IMR-90 (cell line): ENCODE measurements around the gene CPD. TPM values are rescaled to one million over a fixed set of nuclear protein-coding genes. Genes with fewer than 3 reads are reported as not detected.

Experiments
- ATAC-seq: fragments of 200-7000 bp; cut with Tn5 transposase; 2 replicates; pipeline ENCODE4 v1.9.1; 2020; ENCODE audit warnings: low read depth, mild to moderate bottlenecking, moderate library complexity
- BruUV-seq: library from RNA; stranded (reverse); fragments of 400-500 nt; replicated peaks from 2 replicates; lab custom pipeline; 2021; lab: Mats Ljungman, UMichigan
- CTCF ChIA-PET: fragments of 300-600 bp; formaldehyde crosslinking; extraction: SDS; loops from one replicate; lab custom pipeline; 2021; ENCODE audit warnings: antibody characterized with exemption; lab: Yijun Ruan, JAX
- POLR2A ChIA-PET: fragments of 300-600 bp; sonication (Branson Sonifier 250); formaldehyde crosslinking; loops from one replicate; lab custom pipeline; 2022; ENCODE audit warnings: antibody characterized with exemption; ENCODE audit not compliant: unreplicated experiment; lab: Charles Lee
- DNase-seq: peaks from one replicate; pipeline ENCODE4 v3.0.0; 2013
- H2AFZ ChIP-seq: replicated peaks from 2 replicates; pipeline ENCODE3; 2013; ENCODE audit warnings: low read length, mild to moderate bottlenecking; ENCODE audit not compliant: poor library complexity
- H2AK5ac ChIP-seq: 2 replicates; pipeline ENCODE4 v1.6.1; 2013; ENCODE audit warnings: low read depth, low read length, inconsistent platforms
- H2AK9ac ChIP-seq: replicated peaks from 2 replicates; pipeline ENCODE3; 2013; ENCODE audit warnings: mild to moderate bottlenecking, low read depth, low read length, moderate library complexity; ENCODE audit not compliant: poor library complexity
- H2BK120ac ChIP-seq: 2 replicates; pipeline ENCODE4 v1.6.1; 2013; ENCODE audit warnings: low read depth, low read length, inconsistent platforms
- H2BK15ac ChIP-seq: 3 replicates; pipeline ENCODE4 v1.6.1; 2013; ENCODE audit warnings: low read depth, low read length, inconsistent platforms
- H2BK20ac ChIP-seq: 2 replicates; pipeline ENCODE4 v1.6.1; 2013; ENCODE audit warnings: low read depth, mild to moderate bottlenecking, inconsistent platforms, low read length, moderate library complexity
- H2BK5ac ChIP-seq: 2 replicates; pipeline ENCODE4 v1.6.1; 2013; ENCODE audit warnings: mild to moderate bottlenecking, low read depth, low read length, inconsistent platforms; ENCODE audit not compliant: poor library complexity, severe bottlenecking
- H3K14ac ChIP-seq: replicated peaks from 2 replicates; pipeline ENCODE4 v1.6.1; 2013; ENCODE audit warnings: low read depth, low read length, inconsistent platforms
- H3K18ac ChIP-seq: 2 replicates; pipeline ENCODE4 v1.6.1; 2013; ENCODE audit warnings: low read depth, low read length, control low read depth
- H3K23ac ChIP-seq: 2 replicates; pipeline ENCODE4 v1.6.1; 2013; ENCODE audit warnings: low read depth, low read length, inconsistent platforms
- H3K27ac ChIP-seq: 2 replicates; pipeline ENCODE4 v1.5.1; 2013; ENCODE audit warnings: mild to moderate bottlenecking, control low read depth, low read length; ENCODE audit not compliant: insufficient read depth
- H3K27me3 ChIP-seq: 2 replicates; pipeline ENCODE4 v1.6.1; 2013; ENCODE audit warnings: low read length; ENCODE audit not compliant: control insufficient read depth, insufficient read depth
- H3K36me3 ChIP-seq: 2 replicates; pipeline ENCODE4 v1.6.1; 2013; ENCODE audit warnings: low read length, mixed read lengths; ENCODE audit not compliant: control insufficient read depth, insufficient read depth
- H3K4ac ChIP-seq: 2 replicates; pipeline ENCODE4 v1.6.1; 2013; ENCODE audit warnings: low read depth, low read length, inconsistent platforms
- H3K4me1 ChIP-seq: 2 replicates; pipeline ENCODE4 v1.6.1; 2013; ENCODE audit warnings: low read length, mixed read lengths; ENCODE audit not compliant: control insufficient read depth, insufficient read depth
- H3K4me2 ChIP-seq: 2 replicates; pipeline ENCODE4 v1.6.1; 2013; ENCODE audit warnings: low read depth, mild to moderate bottlenecking, control low read depth, low read length, moderate library complexity
- H3K4me3 ChIP-seq: 2 replicates; pipeline ENCODE4 v1.5.1; 2013; ENCODE audit warnings: low read depth, mild to moderate bottlenecking, control low read depth, low read length, moderate library complexity; ENCODE audit not compliant: insufficient read depth
- H3K56ac ChIP-seq: 2 replicates; pipeline ENCODE4 v1.6.1; 2013; ENCODE audit warnings: low read length, inconsistent platforms; ENCODE audit not compliant: insufficient read depth; ENCODE audit errors: extremely low read depth
- H3K79me1 ChIP-seq, 2 experiments: 2 replicates each; pipeline ENCODE4 v1.6.1; 2013; ENCODE audit warnings: low read length in 2 of 2, inconsistent platforms in 1 of 2, low read depth in 1 of 2
- H3K9ac ChIP-seq: 2 replicates; pipeline ENCODE4 v1.6.1; 2013; ENCODE audit warnings: low read depth, low read length, control low read depth
- H3K9me1 ChIP-seq: 2 replicates; pipeline ENCODE4 v1.6.1; 2013; ENCODE audit warnings: low read length, inconsistent platforms; ENCODE audit not compliant: insufficient read depth
- H3K9me3 ChIP-seq: 2 replicates; pipeline ENCODE4 v1.6.1; 2013; ENCODE audit warnings: low read length; ENCODE audit not compliant: control insufficient read depth, insufficient read depth
- H4K20me1 ChIP-seq: 2 replicates; pipeline ENCODE4 v1.6.1; 2013; ENCODE audit warnings: low read length, inconsistent platforms; ENCODE audit not compliant: insufficient read depth
- H4K5ac ChIP-seq: 2 replicates; pipeline ENCODE4 v1.6.1; 2013; ENCODE audit warnings: mild to moderate bottlenecking, low read depth, low read length, control low read depth
- H4K8ac ChIP-seq, 2 experiments: 2 replicates each; pipeline ENCODE4 v1.6.1; 2013; ENCODE audit warnings: low read depth in 2 of 2, low read length in 2 of 2, control low read depth in 1 of 2, inconsistent platforms in 1 of 2
- H4K91ac ChIP-seq: 2 replicates; pipeline ENCODE4 v1.6.1; 2013; ENCODE audit warnings: low read depth, low read length, inconsistent platforms; ENCODE audit not compliant: insufficient read depth
- CEBPB ChIP-seq: IDR thresholded peaks from 2 replicates; pipeline ENCODE4 v1.6.1; 2012; ENCODE audit warnings: low read depth, low read length, improper control_type of control experiment
- CHD1 ChIP-seq: IDR thresholded peaks from 2 replicates; pipeline ENCODE4 v1.6.1; 2012; ENCODE audit warnings: low read depth, low read length, improper control_type of control experiment
- CTCF ChIP-seq: conservative IDR thresholded peaks from 2 replicates; pipeline ENCODE4 v1.5.1; 2012; ENCODE audit warnings: mild to moderate bottlenecking, low read depth, low read length, improper control_type of control experiment
- MAFK ChIP-seq: IDR thresholded peaks from 2 replicates; pipeline ENCODE4 v1.6.1; 2012; ENCODE audit warnings: low read depth, low read length, improper control_type of control experiment
- MAZ ChIP-seq: IDR thresholded peaks from 2 replicates; pipeline ENCODE4 v1.6.1; 2012; ENCODE audit warnings: low read depth, mild to moderate bottlenecking, low read length, improper control_type of control experiment, moderate library complexity, borderline replicate concordance
- MXI1 ChIP-seq: IDR thresholded peaks from 2 replicates; pipeline ENCODE4 v1.6.1; 2012; ENCODE audit warnings: low read depth, mild to moderate bottlenecking, low read length, moderate library complexity, borderline replicate concordance
- NFE2L2 ChIP-seq: fragments of 150-350 bp; IDR thresholded peaks from 2 replicates; pipeline ENCODE4 v1.6.1; 2016; ENCODE audit warnings: low read depth, mild to moderate bottlenecking, low read length
- POLR2A ChIP-seq: IDR thresholded peaks from 2 replicates; pipeline ENCODE4 v1.6.1; 2012; ENCODE audit warnings: mild to moderate bottlenecking, low read depth, low read length
- RAD21 ChIP-seq: IDR thresholded peaks from 2 replicates; pipeline ENCODE4 v1.6.1; 2012; ENCODE audit warnings: low read length, improper control_type of control experiment
- RCOR1 ChIP-seq: IDR thresholded peaks from 2 replicates; pipeline ENCODE4 v1.6.1; 2012; ENCODE audit warnings: mild to moderate bottlenecking, low read length, improper control_type of control experiment; ENCODE audit not compliant: insufficient replicate concordance
- RFX5 ChIP-seq: IDR thresholded peaks from 2 replicates; pipeline ENCODE4 v1.8.0; 2012; ENCODE audit warnings: low read depth, mild to moderate bottlenecking, low read length, moderate library complexity
- SMC3 ChIP-seq: fragments of 150-350 bp; IDR thresholded peaks from 2 replicates; pipeline ENCODE4 v1.6.1; 2016; ENCODE audit warnings: low read depth, mild to moderate bottlenecking, antibody characterized with exemption, low read length, moderate library complexity
- WGBS, 2 experiments: methylation state at CpG; one replicate each; pipeline versions ENCODE4 v1.1.5 to v1.1.7; 2013; ENCODE audit warnings: missing lambda C conversion rate in 2 of 2; ENCODE audit not compliant: insufficient read length in 1 of 2; ENCODE audit errors: extremely low coverage in 2 of 2; 5-methylcytosine and 5-hydroxymethylcytosine counted together
- dilution Hi-C: fragments of 300-500 bp; cut with HindIII; formaldehyde crosslinking; loops from one replicate; pipeline ENCODE4 v1.14.3; 2018; ENCODE audit warnings: low sequenced_read_pairs; ENCODE audit not compliant: unreplicated experiment
- in situ Hi-C: fragments of 300-500 bp; cut with MboI; formaldehyde crosslinking; loops from 3 replicates; pipeline ENCODE4 v1.14.3; 2019; ENCODE audit warnings: low sequenced_read_pairs, inconsistent platforms, mixed read lengths
- intact Hi-C: fragments of 100-400 bp; cut with micrococcal nuclease; formaldehyde crosslinking; loops from 2 replicates; pipeline ENCODE4 v1.10.0; 2022
- polyA plus RNA-seq, 3 experiments: library from polyadenylated mRNA; depleted of rRNA; stranded (reverse); fragments of >200 nt; gene quantifications; 2 replicates each; pipeline ENCODE4 v1.2.3, GENCODE V29; 2012; ENCODE audit warnings: low replicate concordance in 1 of 3
- total RNA-seq: library from RNA; depleted of rRNA; stranded (reverse); fragments of >200 nt; gene quantifications from 2 replicates; pipeline ENCODE4 v1.2.3, GENCODE V29; 2012
- TF ChIP-seq, protein P1 (sequence below): fragments of 150-350 bp; IDR thresholded peaks from 2 replicates; pipeline ENCODE4 v1.6.1; 2016; ENCODE audit warnings: low read depth, mild to moderate bottlenecking, low read length, moderate library complexity, borderline replicate concordance

The CPD gene
- total and polyA plus RNA-seq, 2 of the 4 experiments (the other 2 are of a cell fraction) = 23.4 to 94.5 TPM

DNA sequence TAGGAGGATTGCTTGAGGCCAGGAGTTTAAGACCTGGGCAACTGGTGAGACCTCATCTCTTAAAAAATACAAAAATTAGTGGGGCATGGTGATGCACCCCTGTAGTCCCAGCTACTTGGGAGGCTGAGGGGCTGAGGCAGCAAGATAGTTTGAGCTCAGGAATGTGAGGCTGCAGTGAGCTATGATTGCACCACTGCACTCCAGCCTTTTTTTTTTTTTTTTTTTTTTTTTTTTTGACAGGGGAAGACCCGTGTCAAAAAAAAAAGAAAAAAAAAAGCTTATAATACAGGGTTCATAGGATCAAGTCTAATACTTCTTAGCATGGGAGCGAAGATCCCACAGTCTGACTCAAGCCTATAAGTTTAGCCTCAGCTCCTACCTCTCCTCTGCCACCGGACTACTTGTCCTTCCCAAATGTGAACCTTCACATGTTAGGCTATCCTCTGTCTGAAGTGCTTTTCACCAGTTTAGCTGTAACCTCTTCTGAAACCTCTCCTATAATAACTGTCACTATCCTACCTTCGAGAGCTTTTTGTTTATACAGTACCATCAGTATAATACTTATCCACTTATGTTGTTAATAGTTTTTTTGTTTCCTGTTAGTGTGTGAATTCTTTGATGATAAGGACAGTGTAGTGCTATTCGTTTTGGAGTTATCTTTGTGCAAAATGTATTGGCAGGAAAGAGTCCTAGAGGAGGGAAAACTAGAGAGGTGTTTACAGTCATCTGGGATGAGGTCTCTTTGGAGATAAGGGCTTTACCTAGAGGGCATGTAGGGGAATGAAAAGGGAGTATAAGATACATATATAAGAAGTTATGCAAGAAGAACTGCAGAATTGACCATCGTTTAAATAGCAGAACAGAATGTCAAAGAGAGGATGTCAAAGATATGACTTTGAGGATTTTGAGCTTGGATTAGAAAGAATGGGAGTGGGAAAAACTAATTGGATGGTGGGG, 15.5 kb downstream of the CPD start:
- in situ Hi-C loops = no loop called here
- Histone ChIP-seq H3K9ac (no peak overlapping the region), H3K14ac (no peak overlapping the region), H2AK9ac (no peak overlapping the region), H3K9me1 (0 out of 2 replicates have a peak, but pooled peaks cover 2% of the 10 kb centered on the region), H2AK5ac (no peak overlapping the region), H3K56ac (no peak overlapping the region), H3K9me3 (no peaks in the 10 kb centered on the region), H3K4me1 (peaks cover 1% of the 10 kb centered on the region; the same call in 1 of the 2 replicates), H3K27me3 (no peaks in the 10 kb centered on the region), H3K4me2 (no peak overlapping the region), H3K27ac (no peak overlapping the region), H4K5ac (no peak overlapping the region), H4K8ac (no peak overlapping the region), H4K20me1 (peaks cover 3% of the 10 kb centered on the region; the same call in 1 of the 2 replicates), H3K36me3 (peaks cover 2% of the 10 kb centered on the region; the same call in 1 of the 2 replicates), H3K79me1 (peaks cover 4 to 13% of the 10 kb centered on the region in 2 experiments), H3K18ac (no peak overlapping the region), H2BK5ac (no peak overlapping the region), H2BK20ac (no peak overlapping the region), H4K91ac (no peak overlapping the region), H2BK120ac (no peak overlapping the region), H2AFZ (no peak overlapping the region), H3K4me3 (no peak overlapping the region), H3K4ac (no peak overlapping the region), H3K23ac (no peak overlapping the region), H2BK15ac (no peak overlapping the region)
- ChIA-PET CTCF (interaction anchor here (0.6 kb wide), 1 partner anchor 50 kb away, joined by 3 read pairs; no protein-coding TSS in a partner anchor), POLR2A (interaction anchor here (0.6 to 0.7 kb wide), 2 partner anchors 31 to 78 kb away, joined by 6 to 11 read pairs; no protein-coding TSS in a partner anchor)
- DNase-seq (no peak), ATAC-seq (no peak)
- dilution Hi-C loops = no loop called here
- BruUV-seq = no TSS peak
- 63% methylated on average over 3 of the region's 6 CpGs; no CpG with 5 or more reads in 1 of the 2 experiments for WGBS, 2 experiments
- intact Hi-C loops = no loop called here
- TF ChIP-seq CTCF = no peak
- TF ChIP-seq MXI1 = no peak
- TF ChIP-seq, protein P1, sequence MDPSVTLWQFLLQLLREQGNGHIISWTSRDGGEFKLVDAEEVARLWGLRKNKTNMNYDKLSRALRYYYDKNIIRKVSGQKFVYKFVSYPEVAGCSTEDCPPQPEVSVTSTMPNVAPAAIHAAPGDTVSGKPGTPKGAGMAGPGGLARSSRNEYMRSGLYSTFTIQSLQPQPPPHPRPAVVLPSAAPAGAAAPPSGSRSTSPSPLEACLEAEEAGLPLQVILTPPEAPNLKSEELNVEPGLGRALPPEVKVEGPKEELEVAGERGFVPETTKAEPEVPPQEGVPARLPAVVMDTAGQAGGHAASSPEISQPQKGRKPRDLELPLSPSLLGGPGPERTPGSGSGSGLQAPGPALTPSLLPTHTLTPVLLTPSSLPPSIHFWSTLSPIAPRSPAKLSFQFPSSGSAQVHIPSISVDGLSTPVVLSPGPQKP = no peak
- no peak for TF ChIP-seq MAZ
- TF ChIP-seq RFX5 = no peak
- TF ChIP-seq CHD1 = no peak
- TF ChIP-seq SMC3 = no peak
- TF ChIP-seq CEBPB = no peak
- no peak for TF ChIP-seq NFE2L2
- TF ChIP-seq RAD21 = no peak
- no peak for TF ChIP-seq MAFK
- no peak for TF ChIP-seq RCOR1
- no peak for TF ChIP-seq POLR2A
